HG03159 (cell line): Measurements from ENCODE around the gene SPATA2.
"Not testable (repeated sequence)": the region's sequence is repeated elsewhere in the genome, so short reads cannot be mapped to it uniquely, and the experiment has no call there.

Source experiments
- ATAC-seq: cut with Tn5 transposase; IDR thresholded peaks from one replicate; pipeline ENCODE4 v1.9.1; 2021; ENCODE audit warnings: mild to moderate bottlenecking, moderate library complexity; ENCODE audit not compliant: unreplicated experiment

The SPATA2 gene

DNA sequence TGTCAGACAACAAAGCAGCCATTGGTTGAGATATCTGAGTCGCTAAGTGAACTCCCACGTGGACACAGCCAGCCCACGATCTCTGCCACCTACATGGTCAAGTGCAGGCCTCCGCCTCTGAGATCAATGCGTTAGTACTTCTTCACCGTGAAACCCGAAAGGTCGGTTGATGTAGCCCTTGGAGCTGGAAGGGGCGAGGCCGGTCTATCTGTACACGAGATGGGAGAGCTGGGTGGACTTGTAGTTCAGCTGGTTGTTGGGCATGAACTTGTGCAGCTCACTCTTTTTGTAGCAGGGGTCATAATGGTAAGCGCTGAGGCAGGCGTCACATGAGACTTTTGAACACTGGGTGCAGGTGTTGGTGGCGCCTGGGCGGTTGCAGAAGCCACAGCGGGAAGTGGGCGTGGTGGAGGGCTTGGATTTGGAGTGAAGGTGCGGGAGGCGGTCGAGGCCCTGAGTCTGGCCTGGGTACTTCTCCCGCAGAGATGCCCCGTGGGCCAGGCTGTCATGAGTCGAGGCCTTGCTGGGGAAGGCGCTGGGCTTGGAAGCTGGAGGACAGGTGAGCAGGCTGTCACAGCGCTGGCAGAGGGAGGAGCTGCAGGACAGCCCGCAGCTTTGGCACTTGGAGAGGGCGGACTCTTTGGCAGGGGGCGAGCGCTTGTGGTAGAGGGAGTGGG is 9.8 kb downstream of the SPATA2 start:
- ATAC-seq: no peak

DNA sequence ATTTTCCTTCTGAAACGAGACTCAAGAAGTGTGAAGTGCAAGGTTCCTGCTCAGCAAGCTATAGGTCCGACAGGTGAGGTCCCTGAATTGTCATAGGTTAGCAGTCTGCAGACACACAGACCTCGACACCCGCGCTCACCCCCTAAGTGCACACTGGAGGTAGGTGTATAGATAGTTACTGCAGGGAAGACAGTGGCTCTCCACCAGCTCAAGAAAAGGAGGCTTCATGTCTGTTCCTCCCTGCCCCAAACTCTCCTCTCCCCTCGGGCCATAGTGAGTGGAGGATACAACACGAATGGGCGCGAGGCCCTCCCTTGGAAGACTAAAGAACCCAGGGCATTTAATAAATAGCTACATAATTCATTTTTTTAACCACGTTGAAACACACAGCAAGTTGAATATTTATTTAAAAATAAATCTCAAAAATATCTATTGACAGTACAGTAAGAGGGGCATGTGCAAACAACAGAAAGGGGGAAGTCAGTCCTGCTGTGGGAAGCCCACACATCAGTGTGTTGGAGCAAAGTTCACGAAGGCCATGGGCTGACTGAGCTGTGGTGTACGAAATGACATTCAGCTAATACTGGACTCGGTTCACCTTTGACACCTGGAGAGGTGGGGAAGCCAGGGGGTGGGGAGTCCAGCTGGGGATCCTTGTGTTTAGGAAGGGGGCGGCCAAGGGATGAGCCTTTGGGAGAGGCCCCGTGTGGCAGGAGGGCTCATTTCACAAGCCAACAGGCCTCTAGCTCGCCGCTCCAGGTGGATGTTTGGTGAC is 10.7 kb downstream of the SPATA2 start:
- no peak for ATAC-seq

DNA sequence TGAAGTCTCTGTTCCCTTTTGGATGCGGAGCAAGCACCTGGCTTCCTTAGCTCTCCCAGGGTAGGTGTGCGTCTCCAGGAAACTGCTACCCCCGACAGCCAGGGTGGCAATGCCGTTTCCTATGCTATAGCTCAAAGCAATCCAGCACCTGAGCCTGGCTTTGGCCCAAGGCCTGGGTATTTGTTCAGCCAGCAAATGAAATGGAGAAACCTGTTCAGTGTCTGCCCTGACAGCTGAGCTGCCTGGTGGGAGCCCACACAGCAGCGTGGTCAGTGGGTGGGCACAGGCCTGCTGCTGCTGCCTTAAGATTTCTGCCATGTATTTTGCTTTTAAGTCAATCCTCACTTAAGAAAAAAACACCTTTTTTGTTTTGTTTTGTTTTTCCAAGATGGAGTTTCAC is 13.7 kb downstream of the SPATA2 start:
- no peak for ATAC-seq

DNA sequence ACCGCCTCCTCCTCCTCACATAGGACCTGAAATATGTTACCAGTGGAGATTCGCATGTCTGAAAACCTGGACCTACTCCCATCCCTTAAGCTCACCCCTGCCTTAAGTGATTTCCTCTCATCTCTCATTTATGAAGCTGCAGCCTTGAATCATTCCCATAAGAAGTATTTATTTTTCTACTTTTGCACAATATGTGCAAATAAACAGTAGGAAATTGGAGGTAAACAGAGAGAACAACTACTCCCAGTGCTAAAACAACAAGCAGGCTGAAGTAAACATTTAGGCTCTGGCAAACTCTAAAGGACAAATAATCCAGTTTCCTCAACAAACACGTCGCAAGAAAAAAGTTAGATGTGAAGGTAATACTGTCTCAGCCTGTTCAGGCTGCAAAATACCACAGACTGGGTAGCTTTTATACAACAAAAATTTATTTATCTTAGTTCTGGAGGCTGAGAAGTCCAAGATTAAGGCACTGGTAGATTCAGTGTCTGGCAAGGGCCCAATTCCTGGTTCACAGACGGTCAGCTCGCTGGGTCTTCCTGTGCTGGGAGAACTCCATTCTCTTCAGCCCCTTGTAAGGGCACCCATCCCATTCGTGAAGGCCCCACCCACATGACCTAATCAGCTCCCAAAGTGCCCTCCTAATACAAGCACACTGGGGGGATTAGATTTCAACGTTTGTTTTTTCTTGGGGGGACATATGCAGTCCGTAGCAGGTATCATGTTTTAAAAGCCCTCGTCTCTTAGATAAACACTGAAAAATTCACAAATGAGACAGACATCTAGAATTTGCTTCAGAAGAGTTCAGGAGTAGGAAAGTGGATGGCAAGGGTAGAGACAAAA is 15.6 kb downstream of the SPATA2 start:
- ATAC-seq: no peak

DNA sequence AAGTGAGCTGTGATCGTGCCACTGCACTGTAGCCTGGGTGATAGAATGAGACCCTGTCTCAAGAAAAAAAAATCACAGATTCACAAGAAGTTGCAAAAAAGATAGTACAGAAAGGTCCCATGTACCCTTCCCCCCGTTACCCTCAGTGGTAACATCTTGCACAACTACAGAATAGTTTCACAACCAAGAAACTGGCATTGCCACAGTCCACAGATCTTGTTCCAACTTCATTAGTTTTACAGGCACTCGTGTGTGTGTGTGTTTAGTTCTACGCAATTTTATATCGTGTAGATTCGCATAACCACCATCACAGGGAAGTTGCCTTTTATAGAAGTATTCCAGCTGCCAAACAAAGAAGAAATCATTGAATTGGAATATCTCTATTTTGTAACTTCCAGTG is 19.1 kb downstream of the SPATA2 start:
- no peak for ATAC-seq

DNA sequence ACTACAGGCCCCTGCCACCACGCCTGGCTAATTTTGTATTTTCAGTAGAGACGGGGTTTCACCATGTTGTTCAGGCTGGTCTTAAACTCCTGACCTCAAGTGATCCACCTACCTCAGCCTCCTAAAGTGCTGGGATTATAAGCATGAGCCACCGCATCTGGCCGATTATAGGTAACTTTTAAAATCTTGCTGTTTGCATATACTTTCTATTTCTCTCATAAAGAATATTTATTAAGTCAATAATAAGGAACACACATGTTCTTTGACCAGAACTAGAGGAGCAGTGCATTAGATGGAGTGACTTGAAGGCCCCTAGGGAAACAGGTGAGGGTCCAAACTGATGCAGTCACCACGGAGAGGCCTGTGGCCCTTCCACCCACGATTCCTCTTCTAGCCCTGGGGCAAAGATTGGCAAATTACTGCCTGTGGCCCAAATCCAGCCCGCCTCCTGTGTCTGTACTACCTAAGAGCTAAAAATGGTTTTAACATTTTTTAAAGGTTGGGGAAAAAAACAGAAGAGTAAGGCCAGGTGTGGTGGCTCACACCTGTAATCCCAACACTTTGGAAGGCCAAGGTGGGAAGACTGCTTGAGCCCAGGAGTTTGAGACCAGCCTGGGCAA is 19.7 kb downstream of the SPATA2 start:
- not testable (repeated sequence) for ATAC-seq

DNA sequence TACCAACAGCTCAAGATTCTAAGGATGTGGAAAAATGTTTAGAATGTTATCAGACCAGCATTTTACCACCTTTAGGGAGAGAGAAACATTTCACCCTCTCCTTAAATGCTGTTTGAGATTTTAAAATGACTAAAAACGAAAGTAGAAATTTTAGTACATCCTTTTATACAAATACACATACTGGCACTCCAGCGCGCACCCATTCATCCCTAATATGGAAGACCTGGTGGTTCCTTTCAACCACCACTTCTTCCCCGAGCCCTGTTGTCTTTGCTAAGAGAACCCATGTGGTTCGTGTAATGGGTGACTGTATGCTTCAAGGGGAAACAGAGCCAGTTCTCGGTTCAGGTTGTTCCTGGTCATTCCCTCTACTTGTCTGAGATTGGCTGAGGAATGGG is 21.3 kb downstream of the SPATA2 start:
- no peak for ATAC-seq

DNA sequence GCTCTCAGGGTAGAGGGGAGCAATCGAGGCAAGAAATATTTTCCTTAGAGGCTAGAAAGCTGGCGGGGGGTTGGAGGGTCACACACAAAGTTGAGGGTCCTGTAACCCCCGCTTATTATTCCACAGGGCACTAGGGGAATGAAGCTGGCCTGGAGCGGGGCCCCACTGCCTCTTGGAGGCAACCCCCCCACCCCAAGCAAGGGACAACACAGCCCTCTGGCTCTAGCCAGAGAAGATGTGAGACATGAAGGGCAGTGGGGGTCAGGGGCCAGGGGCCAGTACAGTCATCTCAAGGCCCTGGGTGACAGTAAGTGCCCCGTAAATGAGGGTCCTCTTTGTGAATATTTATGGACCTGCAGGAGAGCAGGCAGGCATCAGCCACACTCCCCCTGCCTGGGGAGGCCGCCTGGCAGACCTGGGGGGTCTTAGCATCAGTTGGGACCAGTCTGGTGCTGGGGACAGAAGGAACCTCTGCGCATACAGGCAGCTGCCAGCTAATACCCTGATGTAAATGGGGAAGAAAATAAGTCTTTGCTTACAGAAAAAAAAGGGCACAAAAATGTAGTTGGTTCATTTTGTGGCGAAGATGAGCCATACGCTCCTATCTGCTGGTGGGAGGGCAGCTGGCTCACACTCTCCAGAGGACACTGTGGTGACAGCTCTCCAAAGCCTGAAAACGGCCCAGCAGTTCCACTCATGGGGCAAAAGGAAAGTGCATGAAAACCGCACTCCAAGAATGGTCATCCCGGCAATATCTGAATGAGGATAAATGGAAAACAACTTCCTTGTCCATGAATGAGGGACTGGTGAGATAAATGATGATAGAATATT is 21.9 kb downstream of the SPATA2 start:
- no peak for ATAC-seq

DNA sequence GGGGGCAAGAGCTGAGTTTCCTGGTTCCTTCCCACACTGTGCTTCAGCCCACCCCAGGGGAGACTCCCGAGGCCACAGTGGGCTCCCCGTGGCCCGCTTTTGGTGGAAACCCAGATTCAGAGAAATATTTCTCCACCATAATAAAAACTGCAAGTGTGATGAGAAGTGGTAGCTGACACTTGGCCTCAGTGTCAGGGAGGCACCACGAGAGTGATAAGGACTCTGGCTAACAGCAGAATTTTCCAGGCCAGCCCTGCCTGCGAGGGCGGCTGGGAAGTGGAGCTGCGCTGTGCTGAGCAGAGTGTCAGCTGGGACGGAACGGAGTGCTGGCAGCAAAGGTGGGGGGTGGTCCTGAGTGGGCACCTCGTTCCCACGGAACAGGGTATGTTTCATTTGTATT is 22.5 kb downstream of the SPATA2 start:
- ATAC-seq: no peak

DNA sequence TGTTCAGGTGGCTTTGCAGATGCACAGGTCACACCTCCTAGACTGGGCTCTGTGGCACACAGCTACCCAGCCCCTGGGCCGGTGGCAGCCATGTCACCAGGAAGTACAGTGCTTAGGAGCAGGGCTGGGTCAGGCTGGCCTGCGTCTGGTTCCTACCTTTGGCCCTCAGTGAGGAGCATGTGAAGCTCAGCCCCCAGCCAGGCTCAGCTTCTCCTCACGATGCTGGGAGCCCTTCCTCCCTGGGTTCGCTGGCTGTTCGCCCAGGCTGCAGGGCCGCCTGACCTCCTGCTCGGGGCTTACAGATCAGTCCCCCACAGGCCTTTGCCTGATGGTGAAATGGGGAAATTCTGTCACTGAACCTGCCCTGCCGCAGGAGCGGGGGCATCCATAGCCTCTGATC is 23.1 kb downstream of the SPATA2 start:
- no peak for ATAC-seq

DNA sequence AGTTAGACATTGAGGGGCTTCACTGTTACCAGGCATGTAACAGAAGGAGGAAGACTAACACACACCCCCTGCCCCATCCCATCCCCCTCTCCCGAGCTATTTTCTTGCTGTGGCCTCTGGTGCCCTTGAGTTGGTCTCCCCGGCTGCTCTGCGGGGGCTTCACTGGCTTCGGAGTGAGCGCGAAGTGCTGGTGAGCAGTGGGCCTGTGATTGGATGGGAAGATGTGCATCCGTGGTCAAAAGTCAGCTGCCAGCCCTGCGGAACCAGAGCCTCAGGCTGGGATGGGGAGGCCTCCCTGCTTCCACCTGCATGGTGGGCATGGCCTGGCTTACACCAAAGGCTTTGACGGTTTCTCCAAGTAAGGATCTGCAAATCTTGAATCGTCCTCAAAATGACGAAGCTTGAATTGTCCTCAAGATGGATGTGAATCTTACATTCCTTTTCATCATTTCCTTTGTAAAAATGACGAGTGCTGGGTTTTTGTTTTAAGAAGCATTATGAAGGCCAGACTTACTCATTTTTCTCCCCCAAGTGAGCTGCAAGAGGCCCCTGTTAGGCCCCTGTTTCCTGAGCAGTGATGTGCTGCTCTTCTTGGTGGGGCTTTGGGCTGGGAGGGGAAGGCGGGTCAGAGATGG is 23.7 kb downstream of the SPATA2 start:
- no peak for ATAC-seq

DNA sequence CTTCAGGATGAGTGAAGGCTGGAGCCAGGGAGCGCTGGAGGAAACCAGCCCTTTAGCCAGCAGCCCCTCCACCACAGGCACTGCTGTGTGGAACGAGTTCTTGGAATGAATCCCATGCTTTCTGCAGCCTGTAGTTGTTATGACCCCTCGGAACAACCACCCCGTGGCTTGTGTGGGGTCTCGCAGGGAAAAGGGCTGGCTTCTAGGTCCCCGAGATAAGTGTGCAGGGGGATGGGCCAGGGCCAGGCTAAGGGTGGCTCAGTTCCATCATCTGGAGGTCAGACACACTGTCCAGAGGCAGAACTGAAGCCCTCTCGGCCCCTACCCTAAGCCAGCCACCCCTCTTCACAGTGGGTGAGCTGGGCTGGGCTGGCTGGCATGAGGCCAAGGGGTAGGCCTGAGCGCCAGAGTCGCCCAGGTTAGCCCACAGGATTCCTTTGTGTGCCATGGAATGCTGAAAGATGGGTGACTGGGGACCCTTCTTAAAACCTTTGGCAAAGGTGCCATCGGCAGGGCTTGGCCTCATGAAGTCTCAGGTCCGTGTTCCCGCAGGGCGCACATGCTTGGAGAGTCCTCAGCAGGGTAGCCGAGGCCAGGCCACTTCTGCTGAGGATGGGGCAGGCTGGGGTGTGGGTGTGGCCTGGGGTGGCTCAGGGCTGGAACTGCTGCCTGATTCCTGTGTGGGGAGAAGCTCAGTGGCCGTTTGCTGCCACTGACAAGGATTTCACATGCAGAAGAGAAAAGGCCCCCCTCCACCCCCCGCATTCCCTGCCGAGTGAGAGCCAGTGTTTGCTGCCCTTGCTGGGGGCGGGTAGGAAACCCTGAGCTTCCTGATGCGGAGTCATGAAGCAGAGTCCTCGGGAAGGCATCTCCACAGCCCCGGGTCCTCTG is 24.6 kb downstream of the SPATA2 start:
- ATAC-seq: no peak

DNA sequence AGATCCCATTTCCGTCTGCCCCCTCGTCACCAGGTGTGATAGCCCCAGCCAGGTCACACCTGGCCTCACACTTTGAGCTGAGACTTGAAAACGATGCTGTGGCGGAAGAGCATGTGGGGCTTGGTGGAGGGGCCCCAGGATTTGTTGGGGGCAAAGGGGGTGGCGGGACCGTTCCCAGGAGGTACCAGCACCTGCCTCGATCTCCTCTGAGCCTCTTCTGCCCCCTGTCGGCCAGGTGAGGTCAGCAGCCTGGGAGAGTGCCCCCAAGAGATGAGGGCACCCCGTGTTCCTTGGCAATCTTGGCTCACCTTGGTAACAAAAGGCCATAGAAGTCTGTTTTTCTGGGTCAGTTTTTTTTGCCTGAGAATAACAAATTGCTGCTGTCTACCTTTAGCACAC is 25.4 kb downstream of the SPATA2 start:
- ATAC-seq: no peak

DNA sequence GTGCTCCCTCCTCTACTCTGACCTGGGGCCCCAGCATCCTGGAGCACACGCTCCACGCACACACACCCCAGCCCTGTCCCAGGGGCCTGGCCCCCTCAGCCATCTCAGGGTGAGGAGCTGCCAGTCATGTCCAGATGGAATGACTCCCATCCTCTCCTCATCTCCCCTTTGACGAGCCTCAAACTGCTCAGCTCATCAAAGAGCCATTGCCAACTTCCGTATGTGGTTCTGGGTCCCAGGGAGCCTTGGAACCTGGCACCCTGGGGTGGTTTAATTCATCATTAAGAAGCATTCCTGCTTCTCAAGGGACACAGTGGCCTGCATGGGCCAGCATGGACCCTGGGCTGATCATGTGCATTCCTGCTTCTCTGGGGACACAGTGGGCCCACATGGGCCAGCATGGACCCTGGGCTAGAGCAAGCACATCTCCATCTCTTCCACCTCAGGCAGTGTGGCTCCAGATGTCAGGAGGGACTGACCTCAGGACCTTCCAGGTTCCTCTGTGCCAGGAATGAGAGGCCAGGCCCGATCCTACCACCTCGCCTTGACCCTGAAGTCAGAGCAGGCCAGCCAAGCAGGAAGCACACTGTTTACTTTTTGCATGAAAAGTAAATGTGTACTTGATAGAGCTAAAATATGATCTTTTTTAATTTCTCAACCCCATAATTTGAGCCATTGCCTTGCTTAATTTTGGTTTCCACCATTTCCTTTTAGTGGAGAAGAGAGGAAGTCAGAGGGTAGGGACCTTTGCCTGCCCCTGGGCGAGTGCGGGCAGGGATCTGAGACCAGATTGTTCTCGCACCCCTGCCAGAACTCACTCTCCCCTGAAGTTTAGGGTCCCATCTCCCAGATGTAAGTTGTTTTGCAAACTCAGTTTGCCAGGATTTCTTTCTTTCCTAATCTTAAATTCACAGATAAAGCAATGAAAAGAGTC is 26.1 kb downstream of the SPATA2 start:
- ATAC-seq: no peak

DNA sequence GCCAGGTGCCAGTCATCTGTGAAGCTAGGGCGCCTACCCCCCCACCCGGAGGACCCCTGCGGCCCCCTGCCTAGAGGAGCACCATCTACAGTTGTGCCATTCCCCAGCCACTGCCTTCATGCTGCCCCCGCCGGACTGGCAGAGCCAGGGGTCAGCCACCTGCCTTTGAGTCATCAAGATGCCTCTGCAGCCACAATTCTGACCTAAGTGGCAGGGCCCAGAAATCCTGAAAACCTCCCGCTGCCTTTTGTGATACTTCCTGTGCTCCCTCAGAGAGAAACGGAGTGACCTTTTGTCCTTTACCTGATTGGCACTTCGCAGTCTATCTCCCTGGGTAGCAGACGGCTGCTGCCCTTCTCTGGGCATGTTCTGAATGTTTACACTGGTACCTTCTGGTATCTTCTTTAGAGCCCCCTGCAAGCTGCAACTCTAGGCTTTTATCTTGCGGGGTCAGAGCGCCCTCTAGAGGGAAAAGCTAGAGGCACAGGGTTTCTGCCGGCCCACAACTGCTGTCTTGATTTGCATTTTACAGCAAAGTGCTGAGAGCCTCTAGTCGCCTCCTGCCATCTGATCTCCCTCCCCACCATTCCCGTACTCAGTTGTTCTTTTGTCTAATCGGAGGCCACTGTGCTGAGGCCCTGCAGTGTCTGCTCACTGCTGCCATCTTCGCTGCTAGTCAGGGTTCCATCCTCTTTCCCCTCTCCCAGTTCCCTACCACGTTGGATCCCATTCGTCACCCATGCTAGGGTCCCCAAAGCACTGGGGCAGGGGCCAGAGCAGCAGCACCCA is 26.9 kb downstream of the SPATA2 start:
- ATAC-seq: no peak

DNA sequence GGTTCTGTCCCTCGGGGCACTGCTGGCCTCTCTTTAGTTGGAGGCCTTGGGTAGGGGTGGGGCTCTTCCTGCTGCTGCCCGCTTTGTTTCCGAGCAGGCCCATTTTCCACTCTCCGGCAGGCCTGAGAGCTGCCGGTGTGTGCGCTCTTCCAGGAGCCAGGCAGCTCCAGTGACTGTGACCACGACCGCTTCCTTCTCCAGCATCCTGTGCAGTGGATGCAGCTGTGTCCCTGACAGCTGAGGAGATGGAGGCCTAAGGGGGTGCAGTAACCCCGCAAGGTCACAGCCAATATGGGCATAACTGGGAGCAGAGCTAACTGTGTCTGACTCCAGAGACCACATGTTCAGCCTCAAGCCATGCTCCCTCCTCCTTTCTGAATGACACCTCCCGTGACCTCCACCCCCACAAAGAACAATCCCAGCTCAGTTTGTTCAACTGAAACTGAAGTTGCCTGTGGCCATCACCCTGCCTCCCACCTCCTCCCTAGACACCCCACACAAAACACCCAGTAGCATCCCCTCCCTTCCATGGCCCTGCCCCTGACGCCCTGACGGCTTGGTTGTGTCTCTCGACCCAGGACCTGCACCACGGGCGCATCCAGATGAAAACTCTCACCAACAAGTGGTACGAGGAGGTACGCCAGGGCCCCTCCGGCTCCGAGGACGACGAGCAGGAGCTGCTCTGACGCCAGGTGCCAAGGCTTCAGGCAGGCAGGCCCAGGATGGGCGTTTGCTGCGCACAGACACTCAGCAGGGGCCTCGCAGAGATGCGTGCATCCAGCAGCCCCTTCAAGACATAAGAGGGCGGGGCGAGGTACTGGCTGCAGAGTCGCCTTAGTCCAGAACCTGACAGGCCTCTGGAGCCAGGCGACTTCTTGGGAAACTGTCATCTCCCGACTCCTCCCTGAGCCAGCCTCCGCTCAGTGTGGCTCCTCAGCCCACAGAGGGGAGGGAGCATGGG is 27.8 kb downstream of the SPATA2 start:
- ATAC-seq: no peak
